IgD-negative memory B cell (primary cell): Measurements from ENCODE around the gene PXYLP1. TPM values are rescaled to one million over a fixed set of nuclear protein-coding genes. Genes with fewer than 3 reads are reported as not detected.
"Not testable (repeated sequence)": the region's sequence is repeated elsewhere in the genome, so short reads cannot be mapped to it uniquely, and the experiment has no call there.

Experiments
- H3K27ac Mint-ChIP-seq, 3 donors: one replicate each; pipeline ENCODE4 v1.8.0; 2020 to 2022; ENCODE audit warnings: mild to moderate bottlenecking in 3 of 3, mixed read lengths in 3 of 3, moderate library complexity in 1 of 3
- H3K27me3 Mint-ChIP-seq: one replicate; pipeline ENCODE4 v1.8.0; 2021; ENCODE audit warnings: mixed read lengths
- H3K36me3 Mint-ChIP-seq: one replicate; pipeline ENCODE4 v1.8.0; 2020; ENCODE audit warnings: mild to moderate bottlenecking, mixed read lengths
- H3K4me1 Mint-ChIP-seq, 3 donors: one replicate each; pipeline ENCODE4 v1.8.0; 2020 to 2022; ENCODE audit warnings: mixed read lengths in 3 of 3, mild to moderate bottlenecking in 1 of 3
- H3K4me3 Mint-ChIP-seq, 4 donors: one replicate each; pipeline ENCODE4 v1.8.0; 2020 to 2022; ENCODE audit warnings: mild to moderate bottlenecking in 4 of 4, mixed read lengths in 4 of 4, moderate library complexity in 3 of 4
- H3K9me3 Mint-ChIP-seq, 3 donors: one replicate each; pipeline ENCODE4 v1.8.0; 2020 to 2021; ENCODE audit warnings: mixed read lengths in 3 of 3, mild to moderate bottlenecking in 1 of 3
- polyA plus RNA-seq: library from polyadenylated mRNA; unstranded; fragments of 300-500 nt; fragmentation: Illumina TruSeq; gene quantifications from one replicate; pipeline ENCODE4 v1.2.3, GENCODE V29; 2021

PXYLP1 gene
- polyA plus RNA-seq, 1 donor from 2014 or later = 1.4 TPM

GRCh38 chr3:141302364-141303141 lies 70.9 kb downstream of the PXYLP1 start:
- Mint-ChIP-seq H3K27me3 (no peaks in the 10 kb centered on the region), H3K4me3 (peak overlapping the region in 1 of 4 donors; percentile 63)

DNA sequence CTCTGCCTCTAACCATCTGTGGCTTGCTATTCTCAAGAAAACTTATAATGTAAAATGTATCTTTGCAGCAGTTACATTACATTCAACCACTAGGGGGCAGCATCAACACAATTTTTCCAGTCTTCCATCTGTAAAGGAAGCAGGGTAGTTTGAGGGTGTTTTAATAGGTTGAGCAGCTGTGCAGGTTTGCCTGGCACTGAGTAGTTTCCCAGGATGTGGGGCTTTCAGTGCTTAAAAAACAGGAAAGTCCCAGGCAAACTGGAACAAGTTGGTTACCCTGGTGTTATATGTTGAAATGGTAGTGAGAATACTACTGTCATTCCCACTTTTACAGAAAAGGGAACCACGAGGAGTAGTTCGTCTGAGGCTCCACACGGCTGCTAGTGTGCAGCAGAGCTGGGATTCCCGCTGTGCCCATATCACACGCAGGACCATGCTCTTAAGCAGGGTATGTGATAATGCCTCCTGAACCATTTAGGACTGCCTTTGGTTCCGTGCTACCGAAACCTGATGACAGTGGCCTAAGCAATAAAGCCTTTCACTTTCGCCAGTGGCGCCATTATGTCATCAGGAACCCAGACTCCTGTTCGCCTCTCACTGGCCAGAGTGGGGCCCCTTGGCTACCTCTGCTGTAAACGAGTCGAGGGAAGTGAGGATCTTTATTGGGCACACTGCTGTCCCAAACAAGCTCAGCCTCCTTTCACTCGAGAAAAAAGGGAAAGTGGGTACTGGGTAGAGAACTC lies 72.0 kb downstream of the PXYLP1 start:
- H3K36me3 Mint-ChIP-seq = peaks cover 3% of the 10 kb centered on the region
- no peaks in the 10 kb centered on the region for H3K9me3 Mint-ChIP-seq
- H3K4me3 Mint-ChIP-seq = peak overlapping the region in 1 of 4 donors; percentile 49
- H3K27me3 Mint-ChIP-seq = no peaks in the 10 kb centered on the region
- H3K4me1 Mint-ChIP-seq = peaks cover 0 to 3% (median 2%) of the 10 kb centered on the region in 3 donors
- no peak overlapping the region for H3K27ac Mint-ChIP-seq

More at GRCh38 chr3:141302364-141303141, 70.9 kb downstream of the PXYLP1 start:
- Mint-ChIP-seq H3K27ac (no peak overlapping the region), H3K36me3 (peaks cover 3% of the 10 kb centered on the region), H3K9me3 (no peaks in the 10 kb centered on the region), H3K4me1 (peaks cover 0 to 3% (median 2%) of the 10 kb centered on the region in 3 donors)

DNA sequence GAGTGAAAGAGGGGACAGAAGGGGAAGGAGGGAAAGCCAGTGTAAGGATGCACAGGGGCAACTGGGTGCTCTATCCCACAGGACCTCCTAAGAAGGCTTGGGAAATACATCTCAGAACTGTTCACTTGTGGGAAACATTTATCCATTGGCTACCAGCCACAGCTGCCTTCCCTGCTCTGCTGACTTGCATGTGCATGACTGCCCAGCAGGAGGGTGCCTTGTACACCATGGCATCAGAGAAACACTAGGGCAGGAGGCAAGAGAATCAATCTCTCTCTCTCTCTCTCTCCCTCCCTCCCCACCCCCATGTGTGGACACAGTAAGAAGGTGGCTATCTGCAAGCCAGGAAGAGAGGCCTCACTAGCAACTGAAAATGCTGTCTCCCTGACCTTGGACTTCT lies 73.8 kb downstream of the PXYLP1 start:
- H3K4me3 Mint-ChIP-seq = no peak overlapping the region
- peak overlapping the region in 2 of 3 donors; percentile 28 to 41 for H3K27ac Mint-ChIP-seq
- no peaks in the 10 kb centered on the region for H3K36me3 Mint-ChIP-seq
- H3K9me3 Mint-ChIP-seq = no peaks in the 10 kb centered on the region
- peaks cover 0 to 6% (median 4%) of the 10 kb centered on the region in 3 donors for H3K4me1 Mint-ChIP-seq
- no peaks in the 10 kb centered on the region for H3K27me3 Mint-ChIP-seq

DNA sequence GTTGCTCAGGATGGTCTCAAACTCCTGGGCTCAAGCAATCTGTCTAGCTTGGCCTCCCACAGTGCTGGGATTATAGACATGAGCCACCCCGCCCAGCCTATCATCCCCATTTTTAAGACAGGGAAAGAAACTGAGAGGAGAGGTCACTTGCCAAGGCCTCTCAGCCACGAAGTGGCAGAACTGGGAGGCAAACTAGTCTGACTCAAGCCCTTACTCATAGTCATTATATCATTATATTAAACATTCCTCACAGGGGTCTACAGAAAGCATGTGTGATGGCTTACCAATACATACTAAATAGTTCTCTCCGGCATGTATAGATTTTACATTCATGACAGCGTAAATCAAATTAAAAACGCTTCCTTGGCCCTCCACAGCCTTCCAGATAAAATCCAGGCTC lies 74.7 kb downstream of the PXYLP1 start:
- Mint-ChIP-seq H3K27ac (no peak overlapping the region), H3K4me3 (no peak overlapping the region), H3K36me3 (no peaks in the 10 kb centered on the region), H3K9me3 (no peaks in the 10 kb centered on the region), H3K4me1 (peaks cover 0 to 13% (median 6%) of the 10 kb centered on the region in 3 donors), H3K27me3 (no peaks in the 10 kb centered on the region)

GRCh38 chr3:141306922-141307321 lies 75.3 kb downstream of the PXYLP1 start:
- Mint-ChIP-seq H3K4me3 (peak overlapping the region in 1 of 4 donors; percentile 38), H3K27ac (no peak overlapping the region)

GRCh38 chr3:141307351-141308059 lies 75.9 kb downstream of the PXYLP1 start:
- H3K27me3 Mint-ChIP-seq = no peaks in the 10 kb centered on the region
- H3K27ac Mint-ChIP-seq = no peak overlapping the region
- H3K4me3 Mint-ChIP-seq = no peak overlapping the region
- no peaks in the 10 kb centered on the region for H3K9me3 Mint-ChIP-seq
- no peaks in the 10 kb centered on the region for H3K36me3 Mint-ChIP-seq
- peaks cover 8 to 24% (median 18%) of the 10 kb centered on the region in 3 donors for H3K4me1 Mint-ChIP-seq

More at GRCh38 chr3:141306922-141307321, 75.3 kb downstream of the PXYLP1 start:
- peaks cover 6 to 18% (median 12%) of the 10 kb centered on the region in 3 donors for H3K4me1 Mint-ChIP-seq
- H3K9me3 Mint-ChIP-seq = no peaks in the 10 kb centered on the region
- no peaks in the 10 kb centered on the region for H3K36me3 Mint-ChIP-seq
- no peaks in the 10 kb centered on the region for H3K27me3 Mint-ChIP-seq

DNA sequence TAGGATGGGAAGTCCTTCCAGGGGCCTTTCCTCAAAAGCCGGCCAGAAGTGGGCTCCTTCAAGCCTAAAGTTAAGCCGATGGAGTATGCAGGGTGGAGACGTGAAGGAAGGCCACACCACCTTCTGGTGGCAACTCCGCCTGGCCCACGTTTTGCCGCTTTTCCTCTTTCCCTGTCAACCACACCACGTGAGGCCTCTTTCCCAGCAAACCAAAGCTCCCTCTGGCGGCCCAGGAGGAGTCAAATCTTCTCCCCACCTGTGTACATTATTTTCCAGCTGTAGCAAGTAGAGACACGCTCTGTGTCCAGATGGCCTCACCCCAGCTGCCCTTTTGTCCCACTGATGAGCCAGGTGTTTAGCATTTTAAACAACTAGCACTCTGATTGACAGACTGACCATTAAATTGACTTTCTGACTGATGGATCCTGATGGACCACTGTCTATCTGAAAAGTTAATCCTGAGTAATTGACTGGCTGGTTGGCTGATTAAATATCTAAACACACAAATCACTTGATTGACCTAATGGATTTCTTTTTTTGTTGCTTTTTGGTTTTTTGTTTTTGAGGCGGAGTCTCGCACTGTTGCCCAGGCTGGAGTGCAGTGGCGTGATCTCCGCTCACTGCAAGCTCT lies 77.1 kb downstream of the PXYLP1 start:
- no peaks in the 10 kb centered on the region for H3K9me3 Mint-ChIP-seq
- H3K4me1 Mint-ChIP-seq = peaks cover 8 to 21% (median 18%) of the 10 kb centered on the region in 3 donors
- no peak overlapping the region for H3K27ac Mint-ChIP-seq
- H3K4me3 Mint-ChIP-seq = no peak overlapping the region
- H3K27me3 Mint-ChIP-seq = no peaks in the 10 kb centered on the region
- no peaks in the 10 kb centered on the region for H3K36me3 Mint-ChIP-seq

- Mint-ChIP-seq H3K36me3 (no peaks in the 10 kb centered on the region), H3K27me3 (no peaks in the 10 kb centered on the region), H3K4me1 (peaks cover 8 to 21% (median 18%) of the 10 kb centered on the region in 3 donors), H3K4me3 (peak overlapping the region; percentile 89 to 99 (median 98)), H3K9me3 (no peaks in the 10 kb centered on the region), H3K27ac (peak overlapping the region; percentile 77 to 96 (median 94))
These were observed 79.5 kb downstream of the PXYLP1 start for GRCh38 chr3:141311170-141311495.

GRCh38 chr3:141311496-141312353 lies 80.1 kb downstream of the PXYLP1 start:
- Mint-ChIP-seq H3K36me3 (no peaks in the 10 kb centered on the region), H3K27ac (peak overlapping the region; percentile 77 to 96 (median 94)), H3K27me3 (no peaks in the 10 kb centered on the region), H3K4me3 (peak overlapping the region; percentile 89 to 99 (median 98)), H3K9me3 (no peaks in the 10 kb centered on the region), H3K4me1 (peaks cover 8 to 21% (median 18%) of the 10 kb centered on the region in 3 donors)

DNA sequence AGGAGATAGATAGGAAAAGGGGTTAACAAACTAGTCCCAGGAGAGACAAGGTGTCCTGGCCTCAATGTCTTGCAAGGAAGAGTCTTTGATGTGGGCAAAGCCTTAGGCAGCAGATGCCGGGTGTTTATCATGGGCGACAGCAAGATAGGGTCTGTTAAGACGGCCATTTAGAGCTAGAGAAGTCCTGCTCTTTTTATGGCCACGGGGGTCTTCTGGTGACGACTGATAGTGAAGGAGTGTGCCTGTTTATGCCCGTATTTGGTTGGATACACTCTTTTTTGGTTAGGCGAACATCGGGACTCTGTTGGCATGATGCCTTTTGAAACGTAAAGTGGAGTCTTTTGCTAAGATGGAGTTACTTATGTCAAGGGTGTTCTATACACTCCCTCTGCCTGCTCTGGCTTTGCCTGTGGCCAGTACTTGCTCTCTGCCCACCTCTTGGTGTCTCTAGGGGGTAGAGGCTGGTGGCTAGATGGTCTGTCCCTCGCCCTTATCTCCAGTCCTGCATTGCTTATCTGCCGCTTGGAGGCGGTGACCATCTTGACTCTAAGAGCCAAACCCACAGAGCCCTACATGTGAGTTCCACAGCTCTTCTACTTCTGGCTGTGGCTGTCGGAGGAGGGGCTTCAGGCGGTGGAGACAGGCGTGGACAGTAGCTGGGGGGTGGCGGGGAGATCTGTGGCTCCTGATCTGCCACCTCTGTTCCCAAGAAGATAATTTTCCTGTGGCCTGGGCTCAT lies 80.9 kb downstream of the PXYLP1 start:
- Mint-ChIP-seq H3K4me1 (peaks cover 8 to 21% (median 18%) of the 10 kb centered on the region in 3 donors), H3K36me3 (no peaks in the 10 kb centered on the region), H3K27me3 (no peaks in the 10 kb centered on the region), H3K27ac (peak overlapping the region; percentile 77 to 96 (median 94)), H3K4me3 (peak overlapping the region; percentile 89 to 99 (median 98)), H3K9me3 (no peaks in the 10 kb centered on the region)

- Mint-ChIP-seq H3K27me3 (no peaks in the 10 kb centered on the region), H3K9me3 (peaks cover 0 to under 1% (median 0%) of the 10 kb centered on the region in 3 donors), H3K4me1 (peaks cover 8 to 21% (median 18%) of the 10 kb centered on the region in 3 donors), H3K36me3 (no peaks in the 10 kb centered on the region), H3K27ac (no peak overlapping the region), H3K4me3 (peak overlapping the region in 2 of 4 donors; percentile 10 to 89)
These were observed 81.6 kb downstream of the PXYLP1 start for GRCh38 chr3:141313093-141313683.

DNA sequence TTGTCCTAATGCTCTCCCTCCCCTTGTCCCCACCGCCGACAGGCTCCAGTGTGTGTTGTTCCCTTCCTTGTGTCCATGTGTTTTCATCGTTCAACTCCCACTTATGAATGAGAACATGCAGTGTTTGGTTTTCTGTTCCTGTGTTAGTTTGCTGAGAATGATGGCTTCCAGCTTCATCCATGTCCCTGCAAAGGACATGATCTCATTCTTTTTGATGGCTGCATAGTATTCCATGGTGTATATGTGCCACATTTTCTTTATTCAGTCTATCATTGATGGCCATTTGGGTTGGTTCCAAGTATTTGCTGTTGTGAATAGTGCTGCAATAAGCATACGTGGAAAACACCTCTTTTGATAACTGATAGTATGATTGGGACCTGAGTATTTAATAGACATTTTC lies 82.8 kb downstream of the PXYLP1 start:
- H3K9me3 Mint-ChIP-seq, H3K27me3 Mint-ChIP-seq, H3K36me3 Mint-ChIP-seq, H3K4me3 Mint-ChIP-seq, H3K27ac Mint-ChIP-seq: not testable (repeated sequence)
- H3K4me1 Mint-ChIP-seq = peaks cover 8 to 21% (median 18%) of the 10 kb centered on the region in 3 donors

DNA sequence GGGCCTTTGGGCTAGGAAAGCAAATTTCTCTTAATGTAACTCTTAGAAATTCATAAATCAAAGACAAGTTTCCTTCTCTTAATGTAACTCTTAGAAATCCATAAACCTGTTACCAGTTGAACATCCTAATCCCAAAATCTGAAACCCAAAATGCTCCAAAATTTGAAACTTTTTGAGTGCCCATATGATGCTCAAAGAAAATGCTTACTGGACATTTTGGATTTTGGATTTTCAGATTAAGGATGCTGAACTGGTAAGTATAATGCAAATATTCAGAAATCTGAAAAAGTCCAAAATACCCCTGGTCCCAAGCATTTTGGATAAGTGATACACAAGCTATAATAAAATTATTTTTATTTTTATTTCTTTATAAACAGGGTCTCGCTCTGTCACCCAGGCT lies 85.2 kb downstream of the PXYLP1 start:
- Mint-ChIP-seq H3K9me3 (peaks cover 0 to 2% (median 0%) of the 10 kb centered on the region in 3 donors), H3K4me1 (peaks cover 8 to 22% (median 18%) of the 10 kb centered on the region in 3 donors)

More for the DNA sequence above, 85.2 kb downstream of the PXYLP1 start:
- Mint-ChIP-seq H3K36me3 (peaks cover 2% of the 10 kb centered on the region), H3K27ac (no peak overlapping the region), H3K27me3 (peaks cover 2% of the 10 kb centered on the region), H3K4me3 (no peak overlapping the region)
